PC-3 (cell line): ENCODE data around the gene CHI3L1. TPM values are rescaled to one million over a fixed set of nuclear protein-coding genes. Genes with fewer than 3 reads are reported as not detected.

Experiments
- ATAC-seq: fragments of 200-7000 bp; cut with Tn5 transposase; 2 replicates; pipeline ENCODE4 v1.9.1; 2020; ENCODE audit warnings: mild to moderate bottlenecking, moderate library complexity
- BruUV-seq: library from RNA; stranded (reverse); fragments of 400-500 nt; replicated peaks from 2 replicates; lab custom pipeline; 2021; lab: Mats Ljungman, UMichigan
- CTCF ChIA-PET: fragments of 300-600 bp; sonication (Branson Sonifier 250); formaldehyde crosslinking; loops from one replicate; lab custom pipeline; 2022; ENCODE audit warnings: antibody characterized with exemption; lab: Charles Lee
- POLR2A ChIA-PET: fragments of 300-600 bp; sonication (Branson Sonifier 250); formaldehyde crosslinking; loops from one replicate; lab custom pipeline; 2022; ENCODE audit warnings: antibody characterized with exemption; ENCODE audit not compliant: unreplicated experiment; lab: Charles Lee
- DNase-seq: peaks from one replicate; pipeline ENCODE4 v3.0.0-alpha.2; 2015
- H2AFZ ChIP-seq: fragments of 300-600 bp; sonication (generic); 2 replicates; pipeline ENCODE4 v1.6.0; 2016; ENCODE audit warnings: antibody characterized with exemption, low read length
- H3F3A ChIP-seq: fragments of 300-600 bp; sonication (generic); one replicate; pipeline ENCODE4 v1.6.0; 2017; ENCODE audit warnings: antibody characterized with exemption, low read length, control low read depth, mild to moderate bottlenecking; ENCODE audit not compliant: unreplicated experiment
- H3K27ac ChIP-seq: fragments of 300-600 bp; sonication (generic); 2 replicates; pipeline ENCODE4 v1.5.1; 2016; ENCODE audit warnings: mild to moderate bottlenecking, low read length
- H3K27me3 ChIP-seq: fragments of 300-600 bp; sonication (generic); 2 replicates; pipeline ENCODE4 v1.6.1; 2016; ENCODE audit warnings: low read length, mixed read lengths
- H3K36me3 ChIP-seq: fragments of 300-600 bp; sonication (generic); 2 replicates; pipeline ENCODE4 v1.6.1; 2016; ENCODE audit warnings: low read depth, mixed run types, low read length, mixed read lengths
- H3K4me1 ChIP-seq: fragments of 300-600 bp; sonication (generic); 2 replicates; pipeline ENCODE4 v1.5.1; 2016; ENCODE audit warnings: low read length; ENCODE audit not compliant: insufficient read depth
- H3K4me2 ChIP-seq: fragments of 300-600 bp; sonication (generic); 2 replicates; pipeline ENCODE4 v1.6.0; 2016; ENCODE audit warnings: low read length
- H3K4me3 ChIP-seq: fragments of 300-600 bp; sonication (generic); 2 replicates; pipeline ENCODE4 v1.5.1; 2016; ENCODE audit warnings: mild to moderate bottlenecking, low read length, mixed read lengths
- H3K79me2 ChIP-seq: fragments of 300-600 bp; sonication (generic); 2 replicates; pipeline ENCODE4 v1.6.1; 2017; ENCODE audit warnings: low read length, mixed read lengths
- H3K9ac ChIP-seq: fragments of 300-600 bp; sonication (generic); 2 replicates; pipeline ENCODE4 v1.6.0; 2016; ENCODE audit warnings: mild to moderate bottlenecking, low read length
- H3K9me2 ChIP-seq: fragments of 300-600 bp; sonication (generic); replicated peaks from 2 replicates; pipeline ENCODE4 v1.6.1; 2016; ENCODE audit warnings: mixed run types, low read length, mixed read lengths
- H3K9me3 ChIP-seq: fragments of 300-600 bp; sonication (generic); 2 replicates; pipeline ENCODE4 v1.6.1; 2016; ENCODE audit warnings: low read length, mixed read lengths
- H4K20me1 ChIP-seq: fragments of 300-600 bp; sonication (generic); 2 replicates; pipeline ENCODE4 v1.6.1; 2016; ENCODE audit warnings: low read length, mixed read lengths
- EZH2 ChIP-seq: fragments of 300-600 bp; sonication (generic); IDR thresholded peaks from one replicate; pipeline ENCODE4 v1.6.1; 2017; ENCODE audit warnings: antibody characterized with exemption, mild to moderate bottlenecking, low read length; ENCODE audit not compliant: unreplicated experiment
- EZH2phosphoT487 ChIP-seq: fragments of 300-600 bp; sonication (generic); IDR thresholded peaks from 2 replicates; pipeline ENCODE4 v1.6.1; 2018; ENCODE audit warnings: mild to moderate bottlenecking, antibody characterized with exemption, low read length, borderline replicate concordance
- intact Hi-C: fragments of 100-400 bp; cut with micrococcal nuclease; formaldehyde crosslinking; loops from 2 replicates; pipeline ENCODE4 v1.9.0; 2023
- total RNA-seq: library from RNA; depleted of rRNA; stranded (reverse); fragments of >200 nt; gene quantifications from 2 replicates; pipeline ENCODE4 v1.2.3, GENCODE V29; 2014
- TF ChIP-seq, protein P1 (sequence below): fragments of 300-600 bp; sonication (generic); conservative IDR thresholded peaks from 2 replicates; pipeline ENCODE4 v1.5.1; 2017; ENCODE audit warnings: antibody characterized with exemption, low read depth, mild to moderate bottlenecking, low read length

Gene CHI3L1
- total RNA-seq, 1 experiment from 2014 or later, result not detected

DNA sequence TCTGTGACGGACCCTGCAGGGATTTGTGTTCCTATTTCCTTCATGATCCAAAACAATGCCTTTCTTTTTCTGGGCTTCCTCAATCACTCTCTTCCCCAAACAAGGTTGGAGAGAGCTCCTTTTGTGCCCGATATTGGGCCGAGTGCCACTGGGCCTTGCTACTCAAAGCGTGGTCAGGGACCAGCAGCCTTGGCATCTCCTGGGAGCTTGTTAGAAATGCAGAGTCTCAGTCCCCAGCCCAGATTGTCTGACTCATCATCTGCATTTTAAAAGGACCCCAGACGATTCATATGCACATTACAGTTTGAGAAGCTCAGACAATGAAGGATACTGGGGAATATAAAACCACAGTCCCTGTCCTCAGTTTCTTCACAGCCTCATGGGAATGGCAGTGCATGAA lies 39.1 kb downstream of the CHI3L1 start:
- no TSS peak for BruUV-seq
- Histone ChIP-seq H3K27me3 (no peaks in the 10 kb centered on the region), H3F3A (no peaks in the 10 kb centered on the region), H3K9me2 (no peaks in the 10 kb centered on the region), H3K9ac (no peak overlapping the region), H3K79me2 (no peaks in the 10 kb centered on the region), H3K36me3 (no peaks in the 10 kb centered on the region), H3K4me2 (no peak overlapping the region), H3K4me1 (peaks cover 6% of the 10 kb centered on the region), H2AFZ (no peak overlapping the region), H3K9me3 (no peaks in the 10 kb centered on the region), H3K4me3 (no peak overlapping the region), H4K20me1 (no peaks in the 10 kb centered on the region), H3K27ac (no peak overlapping the region)
- TF ChIP-seq EZH2 (no peak), EZH2phosphoT487 (no peak)
- TF ChIP-seq, protein P1, sequence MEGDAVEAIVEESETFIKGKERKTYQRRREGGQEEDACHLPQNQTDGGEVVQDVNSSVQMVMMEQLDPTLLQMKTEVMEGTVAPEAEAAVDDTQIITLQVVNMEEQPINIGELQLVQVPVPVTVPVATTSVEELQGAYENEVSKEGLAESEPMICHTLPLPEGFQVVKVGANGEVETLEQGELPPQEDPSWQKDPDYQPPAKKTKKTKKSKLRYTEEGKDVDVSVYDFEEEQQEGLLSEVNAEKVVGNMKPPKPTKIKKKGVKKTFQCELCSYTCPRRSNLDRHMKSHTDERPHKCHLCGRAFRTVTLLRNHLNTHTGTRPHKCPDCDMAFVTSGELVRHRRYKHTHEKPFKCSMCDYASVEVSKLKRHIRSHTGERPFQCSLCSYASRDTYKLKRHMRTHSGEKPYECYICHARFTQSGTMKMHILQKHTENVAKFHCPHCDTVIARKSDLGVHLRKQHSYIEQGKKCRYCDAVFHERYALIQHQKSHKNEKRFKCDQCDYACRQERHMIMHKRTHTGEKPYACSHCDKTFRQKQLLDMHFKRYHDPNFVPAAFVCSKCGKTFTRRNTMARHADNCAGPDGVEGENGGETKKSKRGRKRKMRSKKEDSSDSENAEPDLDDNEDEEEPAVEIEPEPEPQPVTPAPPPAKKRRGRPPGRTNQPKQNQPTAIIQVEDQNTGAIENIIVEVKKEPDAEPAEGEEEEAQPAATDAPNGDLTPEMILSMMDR, result no peak
- intact Hi-C loops, result no loop called here
- ChIA-PET CTCF (no interaction called here), POLR2A (no interaction called here)
- DNase-seq, result no peak
- no peak for ATAC-seq

DNA sequence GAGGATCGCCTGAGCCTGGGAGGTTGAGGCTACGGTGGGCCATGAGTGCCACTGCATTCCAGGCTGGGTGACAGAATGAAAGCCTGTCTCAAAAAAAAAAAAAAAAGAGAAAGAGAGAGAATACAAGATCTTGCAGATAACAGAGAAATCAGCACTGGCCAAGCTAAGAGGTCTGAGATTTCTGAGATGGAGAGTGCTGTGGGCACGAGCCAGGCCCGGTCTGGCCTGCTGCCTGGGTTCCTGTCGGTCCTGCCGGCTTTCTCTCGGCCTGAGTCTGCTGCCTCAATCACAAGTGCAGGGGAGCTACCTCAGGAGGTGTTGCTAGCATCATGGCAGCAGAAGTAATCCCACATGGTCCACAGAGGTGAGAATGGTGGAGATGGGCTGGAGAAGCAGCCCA lies 40.0 kb downstream of the CHI3L1 start:
- no TSS peak for BruUV-seq
- no peak overlapping the region for H3K4me3 ChIP-seq
- CTCF ChIA-PET, result no interaction called here
- no peaks in the 10 kb centered on the region for H3K27me3 ChIP-seq
- ATAC-seq, result no peak
- intact Hi-C loops, result no loop called here
- no peak overlapping the region for H3K9ac ChIP-seq
- H3K4me1 ChIP-seq, result no peaks in the 10 kb centered on the region
- H3K79me2 ChIP-seq, result no peaks in the 10 kb centered on the region
- H3K27ac ChIP-seq, result no peak overlapping the region
- no peak for DNase-seq
- no peaks in the 10 kb centered on the region for H3K9me3 ChIP-seq
- H2AFZ ChIP-seq, result no peak overlapping the region
- no peaks in the 10 kb centered on the region for H3F3A ChIP-seq
- no peaks in the 10 kb centered on the region for H4K20me1 ChIP-seq
- POLR2A ChIA-PET, result no interaction called here
- H3K9me2 ChIP-seq, result no peaks in the 10 kb centered on the region
- no peaks in the 10 kb centered on the region for H3K36me3 ChIP-seq
- no peak overlapping the region for H3K4me2 ChIP-seq
- TF ChIP-seq EZH2phosphoT487, result no peak
- TF ChIP-seq, protein P1, result no peak
- no peak for TF ChIP-seq EZH2

DNA sequence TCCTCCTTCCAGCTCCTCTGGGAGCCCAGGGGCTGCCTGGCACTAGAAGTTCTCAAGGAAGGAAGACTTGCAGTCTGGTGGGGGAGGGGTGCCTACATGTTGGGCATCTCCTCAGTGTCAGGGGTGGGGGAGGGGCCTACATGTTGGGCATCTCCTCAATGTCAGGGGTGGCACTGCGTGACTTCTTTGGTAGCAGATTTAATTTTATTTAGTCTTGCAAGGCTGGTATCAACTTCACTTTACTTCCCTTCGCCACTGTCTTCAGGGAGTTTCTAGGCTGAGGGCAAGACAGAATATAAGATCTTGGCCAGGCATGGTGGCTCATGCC lies 40.5 kb downstream of the CHI3L1 start:
- Histone ChIP-seq H3K79me2 (no peaks in the 10 kb centered on the region), H2AFZ (no peak overlapping the region), H3K4me3 (no peak overlapping the region), H3K27ac (no peak overlapping the region), H3F3A (no peaks in the 10 kb centered on the region), H3K9me2 (no peaks in the 10 kb centered on the region), H3K27me3 (no peaks in the 10 kb centered on the region), H3K9me3 (no peaks in the 10 kb centered on the region), H3K4me1 (no peaks in the 10 kb centered on the region), H3K4me2 (no peak overlapping the region), H4K20me1 (no peaks in the 10 kb centered on the region), H3K9ac (no peak overlapping the region), H3K36me3 (no peaks in the 10 kb centered on the region)
- POLR2A ChIA-PET, result no interaction called here
- CTCF ChIA-PET, result interaction anchor here (0.7 kb wide), 1 partner anchor 1916 kb away, joined by 4 read pairs; no protein-coding TSS in a partner anchor
- ATAC-seq (no peak), DNase-seq (no peak)
- TF ChIP-seq, protein P1, result no peak
- TF ChIP-seq EZH2 (no peak), EZH2phosphoT487 (no peak)
- BruUV-seq, result no TSS peak
- intact Hi-C loops, result no loop called here
